OCI-LY1 (cell line): ENCODE data around the gene VAMP5.

Experiments used
- CTCF ChIP-seq: fragments of 200-600 bp; sonication (generic), shearing (Covaris generic); IDR thresholded peaks from 2 replicates; pipeline ENCODE4 v1.5.1; 2017; ENCODE audit warnings: mild to moderate bottlenecking, antibody characterized with exemption, low read length, moderate library complexity, mixed read lengths
- EZH2 ChIP-seq: fragments of 200-600 bp; sonication (generic), shearing (Covaris generic); IDR thresholded peaks from 2 replicates; pipeline ENCODE4 v1.8.0; 2017; ENCODE audit warnings: borderline replicate concordance, mixed run types, mild to moderate bottlenecking, antibody characterized with exemption, low read length, moderate library complexity, mixed read lengths

GRCh38 chr2:85615413-85615728 lies 31.1 kb downstream of the VAMP5 start:
- TF ChIP-seq CTCF: no peak
- no peak for TF ChIP-seq EZH2
